ENCODE measurements around the gene PCARE. TPM values are rescaled to one million over a fixed set of nuclear protein-coding genes. Genes with fewer than 3 reads are reported as not detected.

The PCARE gene
- total and polyA plus RNA-seq, 7 donors = under 0.01 to 0.14 TPM; not detected in 5

DNA sequence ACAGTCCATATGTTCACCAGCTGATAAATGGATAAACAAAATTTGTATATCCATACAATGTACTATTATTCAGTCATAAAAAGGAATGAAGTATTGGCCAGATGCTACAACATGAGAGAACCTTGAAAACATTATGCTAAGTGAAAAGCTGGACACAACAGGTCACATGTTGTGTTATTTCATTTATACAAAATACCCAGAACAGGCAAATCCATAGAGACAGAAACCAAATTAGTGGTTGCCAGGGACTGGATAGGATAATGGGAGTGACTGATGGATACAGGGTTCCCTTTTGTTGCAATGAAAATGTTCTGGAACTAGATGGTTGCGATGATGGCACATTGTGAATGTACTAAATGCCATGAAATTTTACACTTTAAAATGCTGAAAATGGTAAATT lies 10.2 kb upstream of the PCARE start:
- intact Hi-C loops (cut with DNase I) = no loop called here
- H3K4me3 ChIP-seq = no peak overlapping the region
- DNase-seq = no peak
- H3K27me3 ChIP-seq = no peaks in the 10 kb centered on the region
- H3K27ac ChIP-seq = no peak overlapping the region
- no peaks in the 10 kb centered on the region for H3K36me3 ChIP-seq
- H3K9me3 ChIP-seq = no peaks in the 10 kb centered on the region
- WGBS, 2 donors = 91 to 93% methylated on average over 1 of the region's 1 CpG
- H3K4me1 ChIP-seq = no peaks in the 10 kb centered on the region
- TF ChIP-seq POLR2AphosphoS5 (IDR thresholded peaks at IDR 0.05) (no peak), POLR2A (IDR thresholded peaks at IDR 0.05) (no peak), EP300 (IDR thresholded peaks at IDR 0.05) (no peak)
- TF ChIP-seq, protein P1, sequence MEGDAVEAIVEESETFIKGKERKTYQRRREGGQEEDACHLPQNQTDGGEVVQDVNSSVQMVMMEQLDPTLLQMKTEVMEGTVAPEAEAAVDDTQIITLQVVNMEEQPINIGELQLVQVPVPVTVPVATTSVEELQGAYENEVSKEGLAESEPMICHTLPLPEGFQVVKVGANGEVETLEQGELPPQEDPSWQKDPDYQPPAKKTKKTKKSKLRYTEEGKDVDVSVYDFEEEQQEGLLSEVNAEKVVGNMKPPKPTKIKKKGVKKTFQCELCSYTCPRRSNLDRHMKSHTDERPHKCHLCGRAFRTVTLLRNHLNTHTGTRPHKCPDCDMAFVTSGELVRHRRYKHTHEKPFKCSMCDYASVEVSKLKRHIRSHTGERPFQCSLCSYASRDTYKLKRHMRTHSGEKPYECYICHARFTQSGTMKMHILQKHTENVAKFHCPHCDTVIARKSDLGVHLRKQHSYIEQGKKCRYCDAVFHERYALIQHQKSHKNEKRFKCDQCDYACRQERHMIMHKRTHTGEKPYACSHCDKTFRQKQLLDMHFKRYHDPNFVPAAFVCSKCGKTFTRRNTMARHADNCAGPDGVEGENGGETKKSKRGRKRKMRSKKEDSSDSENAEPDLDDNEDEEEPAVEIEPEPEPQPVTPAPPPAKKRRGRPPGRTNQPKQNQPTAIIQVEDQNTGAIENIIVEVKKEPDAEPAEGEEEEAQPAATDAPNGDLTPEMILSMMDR (IDR thresholded peaks at IDR 0.05) = no peak

DNA sequence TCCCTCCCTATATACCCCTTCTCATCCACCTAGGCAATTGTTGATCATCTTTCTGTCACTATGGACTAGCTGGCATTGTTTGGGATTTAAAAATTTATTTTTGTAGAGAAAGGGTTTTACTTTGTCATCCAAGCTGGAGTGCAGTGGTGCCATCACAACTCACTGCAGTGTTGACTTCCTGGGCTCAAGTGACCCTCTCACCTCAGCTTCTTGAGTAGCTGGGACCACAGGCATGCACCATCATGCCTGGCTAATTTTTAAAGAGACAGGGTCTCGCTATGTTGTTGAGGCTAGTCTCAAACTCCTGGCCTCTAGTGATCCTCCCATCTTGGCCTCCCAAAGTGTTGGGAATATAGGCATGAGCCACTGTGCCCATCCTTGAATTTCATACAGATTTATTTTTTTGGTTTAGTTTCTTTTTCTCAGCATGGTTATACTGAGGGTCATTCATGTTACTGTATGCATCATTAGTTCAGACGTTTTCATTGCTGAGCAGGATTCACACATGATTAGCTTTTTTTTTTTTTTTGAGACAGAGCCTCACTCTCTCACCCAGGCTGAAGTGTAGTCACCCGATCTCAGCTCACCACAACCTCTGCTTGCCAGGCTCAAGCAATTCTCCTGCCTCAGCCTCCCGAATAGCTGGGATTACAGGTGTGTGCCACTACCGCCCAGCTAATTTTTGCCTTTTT lies 8.6 kb upstream of the PCARE start:
- Histone ChIP-seq H3K36me3 (no peaks in the 10 kb centered on the region), H3K27me3 (no peaks in the 10 kb centered on the region), H3K4me1 (no peaks in the 10 kb centered on the region), H3K4me3 (no peak overlapping the region), H3K9me3 (peaks cover 0 to 2% (median 0%) of the 10 kb centered on the region in 4 donors), H3K27ac (no peak overlapping the region)
- intact Hi-C loops (cut with DNase I) = no loop called here
- no peak for DNase-seq
- 74 to 83% methylated on average over 5 of the region's 5 CpGs for WGBS, 2 donors
- TF ChIP-seq, protein P1 (IDR thresholded peaks at IDR 0.05) = no peak
- no peak for TF ChIP-seq EP300 (IDR thresholded peaks at IDR 0.05)
- no peak for TF ChIP-seq POLR2AphosphoS5 (IDR thresholded peaks at IDR 0.05)
- no peak for TF ChIP-seq POLR2A (IDR thresholded peaks at IDR 0.05)

DNA sequence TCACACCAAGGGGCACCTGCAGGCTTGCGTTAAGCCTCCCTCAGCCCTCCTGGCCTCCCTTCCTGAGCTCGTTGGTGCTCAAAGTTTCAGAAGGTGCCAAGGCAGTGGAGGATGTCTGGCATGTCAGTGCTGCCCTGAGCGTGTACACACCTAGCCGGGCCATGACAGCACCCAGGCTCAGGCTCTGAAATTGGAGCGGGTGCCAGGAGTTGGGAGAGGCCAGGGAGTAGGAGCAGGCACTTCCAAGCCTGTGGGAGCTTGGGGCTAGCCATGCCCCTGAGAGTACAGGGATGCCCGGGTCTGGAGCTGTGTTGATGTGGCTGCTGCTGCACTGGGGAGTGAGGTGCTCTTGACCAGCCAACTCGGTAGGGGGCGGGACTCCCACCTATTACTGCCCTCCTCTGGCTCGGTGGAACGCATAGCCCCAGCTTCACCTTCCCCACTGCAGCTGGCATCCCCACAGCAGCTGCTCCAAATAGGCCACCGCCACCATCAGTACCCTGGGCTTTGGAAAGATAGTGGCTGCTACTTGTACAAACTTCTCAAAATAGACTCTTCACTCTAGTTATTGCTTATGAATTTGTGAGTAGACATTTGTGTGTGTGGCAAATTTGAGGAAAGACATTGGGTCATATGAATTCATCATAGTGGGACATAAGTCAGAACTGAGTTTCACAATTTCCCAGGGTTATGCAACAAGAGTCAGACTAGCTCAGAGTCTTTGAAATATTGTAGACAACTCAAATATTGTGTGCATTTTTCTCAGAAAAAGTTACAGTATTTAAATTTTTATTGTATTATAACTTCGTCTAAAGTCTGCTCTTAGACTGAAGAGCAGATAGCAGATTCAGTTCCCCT lies 6.8 kb upstream of the PCARE start:
- Histone ChIP-seq H3K27me3 (no peaks in the 10 kb centered on the region), H3K27ac (no peak overlapping the region), H3K9me3 (peaks cover 0 to 2% (median 0%) of the 10 kb centered on the region in 4 donors), H3K4me3 (no peak overlapping the region), H3K36me3 (no peaks in the 10 kb centered on the region), H3K4me1 (peaks cover 0 to 10% (median 3%) of the 10 kb centered on the region in 4 donors)
- intact Hi-C loops (cut with DNase I) = no loop called here
- no peak for TF ChIP-seq POLR2A (IDR thresholded peaks at IDR 0.05)
- TF ChIP-seq, protein P1 (IDR thresholded peaks at IDR 0.05) = no peak
- 82 to 90% methylated on average over 12 of the region's 12 CpGs for WGBS, 2 donors
- DNase-seq = no peak

DNA sequence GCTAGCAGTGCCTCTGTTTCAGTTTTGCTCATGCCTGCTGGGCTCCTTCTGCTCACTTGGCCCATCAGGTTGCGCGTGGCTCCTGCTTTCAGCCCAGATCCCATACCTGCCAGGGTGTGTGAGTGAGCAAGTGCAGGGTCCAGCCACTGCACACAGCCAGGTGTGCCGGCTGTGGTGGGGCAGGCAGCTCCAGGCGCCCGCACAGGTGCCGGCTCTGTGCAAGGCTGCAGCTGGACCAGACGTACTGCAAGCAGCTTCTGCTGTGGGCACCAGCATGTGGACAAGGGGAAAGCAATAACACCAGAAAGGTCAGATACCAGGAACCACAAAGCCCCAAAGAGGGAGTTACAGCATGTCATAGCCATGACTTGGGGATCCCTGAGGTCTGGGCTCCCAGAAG lies 5.6 kb upstream of the PCARE start:
- Histone ChIP-seq H3K4me1 (peaks cover 0 to 14% (median 4%) of the 10 kb centered on the region in 4 donors), H3K36me3 (no peaks in the 10 kb centered on the region), H3K27ac (no peak overlapping the region), H3K27me3 (no peaks in the 10 kb centered on the region), H3K4me3 (no peak overlapping the region), H3K9me3 (peaks cover 0 to 2% (median 0%) of the 10 kb centered on the region in 4 donors)
- DNase-seq = no peak
- no peak for TF ChIP-seq POLR2AphosphoS5 (IDR thresholded peaks at IDR 0.05)
- TF ChIP-seq POLR2A (IDR thresholded peaks at IDR 0.05) = no peak
- TF ChIP-seq, protein P1 (IDR thresholded peaks at IDR 0.05) = no peak
- no peak for TF ChIP-seq EP300 (IDR thresholded peaks at IDR 0.05)
- WGBS, 2 donors = 90 to 98% methylated on average over 7 of the region's 7 CpGs
- intact Hi-C loops (cut with DNase I) = no loop called here

All from sigmoid colon (tissue), 7 donors.